PC-9 (cell line): Measurements from ENCODE around the gene MTMR10. TPM values are rescaled to one million over a fixed set of nuclear protein-coding genes. Genes with fewer than 3 reads are reported as not detected.

ENCODE experiments used
- BruUV-seq: library from RNA; stranded (reverse); fragments of 400-500 nt; replicated peaks from 2 replicates; lab custom pipeline; 2021; lab: Mats Ljungman, UMichigan
- CTCF ChIA-PET: fragments of 300-600 bp; sonication (Branson Sonifier 250); formaldehyde crosslinking; loops from one replicate; lab custom pipeline; 2022; ENCODE audit warnings: antibody characterized with exemption; lab: Charles Lee
- POLR2A ChIA-PET: fragments of 300-600 bp; sonication (Branson Sonifier 250); formaldehyde crosslinking; loops from one replicate; lab custom pipeline; 2022; ENCODE audit warnings: antibody characterized with exemption; ENCODE audit not compliant: unreplicated experiment; lab: Charles Lee
- DNase-seq, 2 experiments: peaks; one replicate each; pipeline versions ENCODE4 v3.0.0 to v3.0.0-alpha.2; 2015 to 2022; ENCODE audit warnings: mixed read lengths in 1 of 2
- H2AFZ ChIP-seq: fragments of 200-600 bp; sonication (generic); 2 replicates; pipeline ENCODE4 v1.8.1; 2017; ENCODE audit warnings: antibody characterized with exemption
- H3F3A ChIP-seq: fragments of 200-600 bp; sonication (generic); 2 replicates; pipeline ENCODE4 v1.8.1; 2017; ENCODE audit warnings: antibody characterized with exemption, mild to moderate bottlenecking, low read depth; ENCODE audit not compliant: insufficient read depth
- H3K27ac ChIP-seq: fragments of 200-600 bp; sonication (generic); 2 replicates; pipeline ENCODE4 v1.6.1; 2016; ENCODE audit warnings: mixed run types
- H3K27me3 ChIP-seq: fragments of 200-600 bp; sonication (generic); 2 replicates; pipeline ENCODE4 v1.6.1; 2016; ENCODE audit warnings: low read depth, mixed run types; ENCODE audit not compliant: insufficient read depth
- H3K36me3 ChIP-seq: fragments of 200-600 bp; sonication (generic); 2 replicates; pipeline ENCODE4 v1.6.1; 2016; ENCODE audit warnings: low read depth, mixed run types
- H3K4me1 ChIP-seq: fragments of 200-600 bp; sonication (generic); replicated peaks from 2 replicates; pipeline ENCODE4 v1.6.1; 2016; ENCODE audit warnings: mixed run types; ENCODE audit not compliant: insufficient read depth
- H3K4me2 ChIP-seq: fragments of 200-600 bp; sonication (generic); 2 replicates; pipeline ENCODE4 v1.6.1; 2017; ENCODE audit warnings: mixed run types
- H3K4me3 ChIP-seq: fragments of 200-600 bp; sonication (generic); 2 replicates; pipeline ENCODE4 v1.6.1; 2016; ENCODE audit warnings: mixed run types
- H3K79me2 ChIP-seq: fragments of 200-600 bp; sonication (generic); 2 replicates; pipeline ENCODE4 v1.6.1; 2017; ENCODE audit warnings: low read depth, mixed run types
- H3K9me2 ChIP-seq: fragments of 200-600 bp; sonication (generic); 2 replicates; pipeline ENCODE4 v1.8.1; 2017; ENCODE audit warnings: mild to moderate bottlenecking; ENCODE audit not compliant: insufficient read depth
- H3K9me3 ChIP-seq: fragments of 200-600 bp; sonication (generic); 2 replicates; pipeline ENCODE4 v1.8.1; 2016; ENCODE audit warnings: low read depth; ENCODE audit not compliant: insufficient read depth
- H4K20me1 ChIP-seq: fragments of 200-600 bp; sonication (generic); 2 replicates; pipeline ENCODE4 v1.8.1; 2017; ENCODE audit not compliant: insufficient read depth
- EZH2 ChIP-seq: fragments of 200-600 bp; sonication (generic); IDR thresholded peaks from 2 replicates; pipeline ENCODE4 v1.8.0; 2017; ENCODE audit warnings: antibody characterized with exemption, low read depth
- intact Hi-C: fragments of 100-400 bp; cut with micrococcal nuclease; formaldehyde crosslinking; loops from one replicate; pipeline ENCODE4 v1.10.0; 2022; ENCODE audit not compliant: unreplicated experiment
- total RNA-seq: library from RNA; stranded (reverse); gene quantifications from 2 replicates; pipeline ENCODE4 v1.2.3, GENCODE V29; 2021
- TF ChIP-seq, protein P1 (sequence below): fragments of 200-600 bp; sonication (generic); conservative IDR thresholded peaks from 2 replicates; pipeline ENCODE4 v1.6.1; 2017; ENCODE audit warnings: mixed run types, antibody characterized with exemption, mild to moderate bottlenecking, moderate library complexity

The MTMR10 gene
- total RNA-seq, 1 experiment from 2014 or later = 6.2 TPM

DNA sequence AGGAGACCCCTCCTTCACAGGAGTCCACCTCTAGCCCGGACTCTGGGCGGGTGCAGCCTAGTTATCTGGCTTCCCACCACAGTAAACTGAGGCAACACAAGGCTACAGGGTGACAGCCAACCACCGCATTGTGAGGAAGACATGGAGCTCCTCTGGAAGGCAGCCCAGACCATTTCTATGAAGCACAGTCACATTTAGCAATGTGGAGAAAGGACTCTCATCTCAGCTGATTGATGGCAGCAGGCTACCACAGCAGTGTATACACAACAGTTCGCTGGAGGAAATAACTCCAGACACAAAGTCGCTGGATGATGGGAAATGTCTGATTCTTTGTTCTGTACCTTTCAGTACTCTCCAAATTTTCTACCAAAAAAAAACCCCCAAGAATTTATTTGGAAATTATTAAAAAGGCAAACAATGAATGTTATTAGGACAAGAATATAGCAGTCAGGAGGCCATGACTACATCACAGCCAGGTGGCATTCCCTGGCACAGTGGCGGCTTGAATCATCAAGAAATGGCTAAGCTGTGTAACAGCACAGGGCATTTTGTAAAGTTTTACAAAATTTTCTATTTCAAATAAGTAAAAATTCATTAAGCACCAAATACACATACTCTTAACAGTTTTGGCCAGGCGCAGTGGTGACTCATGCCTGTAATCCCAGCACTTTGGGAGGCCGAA lies 47.6 kb downstream of the MTMR10 start:
- no peak for DNase-seq
- intact Hi-C loops = no loop called here
- Histone ChIP-seq H3K79me2 (no peaks in the 10 kb centered on the region), H3K27ac (no peak overlapping the region), H3K9me3 (no peaks in the 10 kb centered on the region), H3F3A (no peaks in the 10 kb centered on the region), H3K27me3 (no peaks in the 10 kb centered on the region), H3K4me1 (no peaks in the 10 kb centered on the region), H4K20me1 (no peaks in the 10 kb centered on the region), H3K9me2 (no peaks in the 10 kb centered on the region), H3K36me3 (no peaks in the 10 kb centered on the region), H3K4me2 (no peak overlapping the region), H3K4me3 (no peak overlapping the region), H2AFZ (no peak overlapping the region)
- no TSS peak for BruUV-seq
- ChIA-PET CTCF (no interaction called here), POLR2A (no interaction called here)
- TF ChIP-seq, protein P1, sequence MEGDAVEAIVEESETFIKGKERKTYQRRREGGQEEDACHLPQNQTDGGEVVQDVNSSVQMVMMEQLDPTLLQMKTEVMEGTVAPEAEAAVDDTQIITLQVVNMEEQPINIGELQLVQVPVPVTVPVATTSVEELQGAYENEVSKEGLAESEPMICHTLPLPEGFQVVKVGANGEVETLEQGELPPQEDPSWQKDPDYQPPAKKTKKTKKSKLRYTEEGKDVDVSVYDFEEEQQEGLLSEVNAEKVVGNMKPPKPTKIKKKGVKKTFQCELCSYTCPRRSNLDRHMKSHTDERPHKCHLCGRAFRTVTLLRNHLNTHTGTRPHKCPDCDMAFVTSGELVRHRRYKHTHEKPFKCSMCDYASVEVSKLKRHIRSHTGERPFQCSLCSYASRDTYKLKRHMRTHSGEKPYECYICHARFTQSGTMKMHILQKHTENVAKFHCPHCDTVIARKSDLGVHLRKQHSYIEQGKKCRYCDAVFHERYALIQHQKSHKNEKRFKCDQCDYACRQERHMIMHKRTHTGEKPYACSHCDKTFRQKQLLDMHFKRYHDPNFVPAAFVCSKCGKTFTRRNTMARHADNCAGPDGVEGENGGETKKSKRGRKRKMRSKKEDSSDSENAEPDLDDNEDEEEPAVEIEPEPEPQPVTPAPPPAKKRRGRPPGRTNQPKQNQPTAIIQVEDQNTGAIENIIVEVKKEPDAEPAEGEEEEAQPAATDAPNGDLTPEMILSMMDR = no peak
- TF ChIP-seq EZH2 = no peak

DNA sequence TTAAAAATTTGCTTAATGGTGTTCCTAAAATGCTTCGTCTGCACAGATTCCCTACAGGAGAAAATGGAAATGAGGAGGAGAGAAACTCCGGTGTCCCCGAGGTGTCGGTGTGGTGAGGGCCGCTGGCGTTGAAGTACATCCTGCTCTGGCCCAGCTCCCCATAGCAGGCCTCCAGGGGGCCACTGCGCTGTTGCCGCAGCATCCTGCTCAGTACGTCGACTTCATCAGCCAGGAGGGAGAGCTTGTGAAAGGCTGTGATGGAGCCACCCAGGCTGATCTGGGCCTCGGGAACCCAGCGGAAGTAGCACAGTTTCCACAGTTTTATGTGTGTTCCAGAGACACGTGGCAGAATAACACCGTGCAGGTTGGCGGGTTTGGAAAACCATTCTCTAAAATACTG lies 49.9 kb downstream of the MTMR10 start:
- Histone ChIP-seq H3K79me2 (no peaks in the 10 kb centered on the region), H2AFZ (no peak overlapping the region), H3F3A (no peaks in the 10 kb centered on the region), H3K4me1 (no peaks in the 10 kb centered on the region), H3K4me3 (no peak overlapping the region), H3K9me2 (no peaks in the 10 kb centered on the region), H4K20me1 (no peaks in the 10 kb centered on the region), H3K36me3 (no peaks in the 10 kb centered on the region), H3K27me3 (no peaks in the 10 kb centered on the region), H3K9me3 (no peaks in the 10 kb centered on the region), H3K27ac (no peak overlapping the region), H3K4me2 (no peak overlapping the region)
- POLR2A ChIA-PET = no interaction called here
- no TSS peak for BruUV-seq
- intact Hi-C loops = no loop called here
- TF ChIP-seq, protein P1 = no peak
- TF ChIP-seq EZH2 = no peak
- DNase-seq = no peak
- CTCF ChIA-PET = no interaction called here

DNA sequence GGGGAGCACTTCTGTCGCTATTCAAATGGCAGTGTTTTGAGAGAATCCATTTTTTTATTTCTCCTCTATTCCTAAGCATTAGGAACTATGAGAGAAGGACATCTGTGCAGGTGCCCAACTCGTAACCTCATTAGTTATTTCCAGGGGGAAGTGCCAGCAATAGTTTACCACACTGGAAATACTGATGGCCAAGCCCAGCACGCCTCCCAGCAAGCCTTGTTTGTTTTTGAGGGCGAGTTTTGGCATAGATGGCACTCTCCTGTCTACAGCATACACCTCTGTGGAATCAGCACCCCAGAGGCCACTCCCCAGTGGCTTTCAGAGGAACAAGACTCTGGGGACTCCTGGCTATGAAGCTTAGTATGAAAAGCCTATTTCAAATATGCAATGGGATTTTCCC lies 51.1 kb downstream of the MTMR10 start:
- Histone ChIP-seq H3K4me2 (no peak overlapping the region), H3K79me2 (no peaks in the 10 kb centered on the region), H3K4me1 (no peaks in the 10 kb centered on the region), H3K27me3 (no peaks in the 10 kb centered on the region), H3K4me3 (no peak overlapping the region), H2AFZ (no peak overlapping the region), H4K20me1 (no peaks in the 10 kb centered on the region), H3K27ac (no peak overlapping the region), H3F3A (no peaks in the 10 kb centered on the region), H3K9me3 (no peaks in the 10 kb centered on the region), H3K9me2 (no peaks in the 10 kb centered on the region), H3K36me3 (no peaks in the 10 kb centered on the region)
- CTCF ChIA-PET = no interaction called here
- TF ChIP-seq, protein P1 = no peak
- no peak for TF ChIP-seq EZH2
- intact Hi-C loops = no loop called here
- BruUV-seq = no TSS peak
- POLR2A ChIA-PET = no interaction called here
- no peak for DNase-seq
